Activated naive CD4-positive, alpha-beta T cell treated with anti-CD3 and anti-CD28 coated beads, Interleukin-2, amount 50 U/mL, for 72 hours (primary cell): ENCODE measurements around the gene ZNF184. TPM values are rescaled to one million over a fixed set of nuclear protein-coding genes. Genes with fewer than 3 reads are reported as not detected.

Source experiments
- ATAC-seq, 2 donors: fragments of 150-1000 bp; cut with Tn5 transposase; 2 replicates each; pipeline ENCODE4 v1.10.0; 2021; ENCODE audit warnings: mild to moderate bottlenecking in 2 of 2, moderate library complexity in 2 of 2
- DNase-seq, 2 donors: peaks; one replicate each; pipeline ENCODE4 v3.0.0; 2021 to 2022; ENCODE audit warnings: low spot score in 2 of 2
- H3K27ac Mint-ChIP-seq, 2 donors: one replicate each; pipeline ENCODE4 v1.8.0; 2022; ENCODE audit warnings: mild to moderate bottlenecking in 2 of 2, mixed read lengths in 2 of 2
- H3K36me3 Mint-ChIP-seq, 2 donors: one replicate each; pipeline ENCODE4 v1.8.0; 2022; ENCODE audit warnings: mixed read lengths in 2 of 2
- H3K9me3 Mint-ChIP-seq, 2 donors: one replicate each; pipeline ENCODE4 v1.8.0; 2022; ENCODE audit warnings: mixed read lengths in 2 of 2
- total RNA-seq, 2 donors: library from RNA; stranded (reverse); gene quantifications; one replicate each; pipeline ENCODE4 v1.2.3, GENCODE V29; 2022

The ZNF184 gene
- total RNA-seq, 2 donors from 2014 or later, result 10.2 to 15.4 TPM

- no peak overlapping the region for H3K27ac Mint-ChIP-seq
- H3K36me3 Mint-ChIP-seq, result peaks cover 30 to 35% of the 10 kb centered on the region in 2 donors
- H3K9me3 Mint-ChIP-seq, result peaks cover 27 to 32% of the 10 kb centered on the region in 2 donors
- no peak for DNase-seq
- ATAC-seq, result no peak
These were observed 66.8 kb downstream of the ZNF184 start for GRCh38 chr6:27406085-27406484.

DNA sequence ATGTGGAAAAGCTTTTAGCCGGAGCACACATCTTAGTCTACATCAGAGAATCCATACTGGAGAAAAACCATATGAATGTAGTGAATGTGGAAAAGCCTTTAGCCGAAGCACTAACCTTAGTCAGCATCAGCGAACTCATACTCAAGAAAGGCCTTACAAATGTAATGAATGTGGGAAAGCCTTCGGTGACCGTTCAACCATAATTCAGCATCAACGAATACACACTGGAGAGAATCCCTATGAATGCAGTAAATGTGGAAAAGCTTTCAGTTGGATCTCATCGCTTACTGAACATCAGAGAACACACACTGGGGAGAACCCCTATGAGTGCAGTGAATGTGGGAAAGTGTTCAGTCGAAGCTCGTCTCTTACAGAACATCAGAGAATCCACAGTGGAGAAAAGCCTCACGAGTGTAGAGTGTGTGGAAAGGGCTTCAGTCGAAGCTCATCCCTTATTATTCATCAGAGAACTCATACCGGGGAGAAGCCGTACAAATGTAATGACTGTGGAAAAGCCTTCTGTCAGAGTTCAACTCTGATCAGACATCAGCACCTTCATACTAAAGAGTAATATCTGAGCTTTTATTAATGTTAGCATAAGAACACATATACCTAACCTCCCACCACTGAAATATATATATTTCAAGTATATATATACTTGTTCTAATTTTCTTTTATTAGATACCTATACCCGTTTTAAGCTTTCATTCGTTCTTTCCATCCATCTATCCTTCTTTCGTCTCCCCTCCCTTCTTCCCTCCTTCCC, 71.8 kb downstream of the ZNF184 start:
- no peak for ATAC-seq
- no peak for DNase-seq
- H3K9me3 Mint-ChIP-seq, result peaks cover 39 to 57% of the 10 kb centered on the region in 2 donors
- H3K36me3 Mint-ChIP-seq, result peaks cover 73 to 74% of the 10 kb centered on the region in 2 donors
- no peak overlapping the region for H3K27ac Mint-ChIP-seq

Other genes with a start within 250 kb of the ZNF184 start
- 1 to 10 TPM; 1.3 to 2.5 TPM for gene PRSS16, start 225.4 kb downstream of the ZNF184 start, total RNA-seq
- gene POM121L2, start 160.8 kb downstream of the ZNF184 start, total RNA-seq, result not detected
- 1 to 10 TPM; 3.4 to 6.1 TPM for gene ZNF391, start 84.3 kb downstream of the ZNF184 start, total RNA-seq